Measurements from ENCODE around the gene EML4. TPM values are rescaled to one million over a fixed set of nuclear protein-coding genes. Genes with fewer than 3 reads are reported as not detected.
"Not testable (repeated sequence)": the region's sequence is repeated elsewhere in the genome, so short reads cannot be mapped to it uniquely, and the experiment has no call there.

The EML4 gene
- total RNA-seq, 1 experiment from 2014 or later = 31.2 TPM

- H3K27ac Mint-ChIP-seq (ENCODE audit: low read depth, unreplicated experiment); H3K4me3 Mint-ChIP-seq (ENCODE audit: unreplicated experiment); H3K27me3 Mint-ChIP-seq (ENCODE audit: insufficient read depth, unreplicated experiment); intact Hi-C loops (cut with micrococcal nuclease); BruUV-seq (replicated peaks); H3K9me3 Mint-ChIP-seq (ENCODE audit: unreplicated experiment); DNase-seq (ENCODE audit: unreplicated experiment): not testable (repeated sequence)
- ChIA-PET CTCF (interaction anchor here (0.6 kb wide), 1 partner anchor 1585 kb away, joined by 3 read pairs; no protein-coding TSS in a partner anchor), POLR2A (interaction anchor here (8.2 kb wide), 1 partner anchor 13 kb away, joined by 59 read pairs; the partner anchor contains the start of gene COX7A2L)
- H3K36me3 Mint-ChIP-seq (ENCODE audit: insufficient read depth, unreplicated experiment) = peaks cover 80% of the 10 kb centered on the region
- peaks cover 10% of the 10 kb centered on the region for H3K4me1 Mint-ChIP-seq (ENCODE audit: insufficient read depth, unreplicated experiment)
Measured at GRCh38 chr2:42347518-42347917, 178.4 kb downstream of the EML4 start.

- no peak for DNase-seq (ENCODE audit: unreplicated experiment)
- BruUV-seq (replicated peaks) = no TSS peak
- intact Hi-C loops (cut with micrococcal nuclease) = no loop called here
- POLR2A ChIA-PET = interaction anchor here (8.2 kb wide), 1 partner anchor 12 kb away, joined by 59 read pairs; the partner anchor contains the start of gene COX7A2L
- Mint-ChIP-seq H3K36me3 (ENCODE audit: insufficient read depth, unreplicated experiment) (peaks cover 74% of the 10 kb centered on the region), H3K4me3 (ENCODE audit: unreplicated experiment) (no peak overlapping the region), H3K27me3 (ENCODE audit: insufficient read depth, unreplicated experiment) (no peaks in the 10 kb centered on the region), H3K4me1 (ENCODE audit: insufficient read depth, unreplicated experiment) (peaks cover 9% of the 10 kb centered on the region), H3K27ac (ENCODE audit: low read depth, unreplicated experiment) (no peak overlapping the region), H3K9me3 (ENCODE audit: unreplicated experiment) (no peaks in the 10 kb centered on the region)
- no peak for TF ChIP-seq CTCF (IDR thresholded peaks at IDR 0.05; ENCODE audit: unreplicated experiment)
- CTCF ChIA-PET = no interaction called here
Measured at GRCh38 chr2:42348113-42348805, 179.1 kb downstream of the EML4 start.

GRCh38 chr2:42350434-42351063, 181.4 kb downstream of the EML4 start:
- intact Hi-C loops (cut with micrococcal nuclease) = no loop called here
- no peaks in the 10 kb centered on the region for H3K27me3 Mint-ChIP-seq (ENCODE audit: insufficient read depth, unreplicated experiment)
- no peak for DNase-seq (ENCODE audit: unreplicated experiment)
- peaks cover 56% of the 10 kb centered on the region for H3K36me3 Mint-ChIP-seq (ENCODE audit: insufficient read depth, unreplicated experiment)
- ChIA-PET POLR2A (interaction anchor here (0.9 to 1.0 kb wide), 2 partner anchors 9 to 122 kb away, joined by 3 read pairs; no protein-coding TSS in a partner anchor), CTCF (interaction anchor here (0.6 to 1.1 kb wide), 2 partner anchors 209 to 497 kb away, joined by 3 read pairs; no protein-coding TSS in a partner anchor)
- no peak for TF ChIP-seq CTCF (IDR thresholded peaks at IDR 0.05; ENCODE audit: unreplicated experiment)
- no peak overlapping the region for H3K27ac Mint-ChIP-seq (ENCODE audit: low read depth, unreplicated experiment)
- no peaks in the 10 kb centered on the region for H3K9me3 Mint-ChIP-seq (ENCODE audit: unreplicated experiment)
- BruUV-seq (replicated peaks) = TSS peak; percentile 87
- peaks cover 5% of the 10 kb centered on the region for H3K4me1 Mint-ChIP-seq (ENCODE audit: insufficient read depth, unreplicated experiment)
- H3K4me3 Mint-ChIP-seq (ENCODE audit: unreplicated experiment) = no peak overlapping the region

- ChIA-PET CTCF (interaction anchor here (0.6 to 1.3 kb wide), 3 partner anchors 8 to 262 kb away, joined by 3 read pairs; no protein-coding TSS in a partner anchor), POLR2A (interaction anchor here (1.6 kb wide), 1 partner anchor 8 kb away, joined by 4 read pairs; no protein-coding TSS in a partner anchor)
- Mint-ChIP-seq H3K4me3 (ENCODE audit: unreplicated experiment) (no peak overlapping the region), H3K27ac (ENCODE audit: low read depth, unreplicated experiment) (no peak overlapping the region), H3K9me3 (ENCODE audit: unreplicated experiment) (no peaks in the 10 kb centered on the region), H3K27me3 (ENCODE audit: insufficient read depth, unreplicated experiment) (no peaks in the 10 kb centered on the region), H3K36me3 (ENCODE audit: insufficient read depth, unreplicated experiment) (peaks cover 59% of the 10 kb centered on the region), H3K4me1 (ENCODE audit: insufficient read depth, unreplicated experiment) (peaks cover 11% of the 10 kb centered on the region)
- intact Hi-C loops (cut with micrococcal nuclease) = no loop called here
- BruUV-seq (replicated peaks) = no TSS peak
- DNase-seq (ENCODE audit: unreplicated experiment) = no peak
- no peak for TF ChIP-seq CTCF (IDR thresholded peaks at IDR 0.05; ENCODE audit: unreplicated experiment)
Measured at GRCh38 chr2:42351864-42352263, 182.7 kb downstream of the EML4 start.

Data from MCF 10A (cell line).